GM23338 (cell line): ENCODE data around the gene PPL. TPM values are rescaled to one million over a fixed set of nuclear protein-coding genes. Genes with fewer than 3 reads are reported as not detected.

Experiments
- ATAC-seq: fragments of 200-7000 bp; cut with Tn5 transposase; 3 replicates; pipeline ENCODE4 v1.9.1; 2020
- DNase-seq: peaks from one replicate; pipeline ENCODE4 v3.0.0-alpha.2; 2015; ENCODE audit warnings: low spot score
- H2AFZ ChIP-seq: fragments of 200-600 bp; sonication (generic); 2 replicates; pipeline ENCODE4 v1.8.0; 2016; ENCODE audit warnings: antibody characterized with exemption, mild to moderate bottlenecking, moderate library complexity
- H3F3A ChIP-seq: fragments of 200-600 bp; sonication (generic); replicated peaks from 2 replicates; pipeline ENCODE4 v1.8.0; 2017; ENCODE audit warnings: antibody characterized with exemption, mixed run types, low read depth
- H3K27ac ChIP-seq: fragments of 200-600 bp; sonication (generic); 2 replicates; pipeline ENCODE4 v1.6.1; 2016; ENCODE audit warnings: low read depth
- H3K27me3 ChIP-seq: fragments of 200-600 bp; sonication (generic); 2 replicates; pipeline ENCODE4 v1.8.0; 2016; ENCODE audit warnings: mild to moderate bottlenecking, mixed run types, moderate library complexity; ENCODE audit not compliant: insufficient read depth
- H3K36me3 ChIP-seq: fragments of 200-600 bp; sonication (generic); 2 replicates; pipeline ENCODE4 v1.8.0; 2016; ENCODE audit warnings: mild to moderate bottlenecking; ENCODE audit not compliant: insufficient read depth
- H3K4me1 ChIP-seq: fragments of 200-600 bp; sonication (generic); 2 replicates; pipeline ENCODE4 v1.8.0; 2016; ENCODE audit warnings: mild to moderate bottlenecking, moderate library complexity; ENCODE audit not compliant: insufficient read depth
- H3K4me2 ChIP-seq: fragments of 200-600 bp; sonication (generic); 2 replicates; pipeline ENCODE4 v1.7.1; 2017; ENCODE audit warnings: mixed run types
- H3K4me3 ChIP-seq: fragments of 200-600 bp; sonication (generic); 2 replicates; pipeline ENCODE4 v1.6.1; 2016; ENCODE audit warnings: mixed run types
- H3K79me2 ChIP-seq: fragments of 200-600 bp; sonication (generic); replicated peaks from 2 replicates; pipeline ENCODE4 v1.8.0; 2017; ENCODE audit warnings: mild to moderate bottlenecking; ENCODE audit not compliant: insufficient read depth
- H3K9me2 ChIP-seq: fragments of 200-600 bp; sonication (generic); 2 replicates; pipeline ENCODE4 v1.8.0; 2017; ENCODE audit not compliant: insufficient read depth
- H4K20me1 ChIP-seq: fragments of 200-600 bp; sonication (generic); replicated peaks from 2 replicates; pipeline ENCODE4 v1.8.0; 2017; ENCODE audit warnings: mild to moderate bottlenecking; ENCODE audit not compliant: insufficient read depth
- H3K27ac Mint-ChIP-seq: 2 replicates; pipeline ENCODE4 v1.8.0; 2020; ENCODE audit warnings: inconsistent platforms, mild to moderate bottlenecking, moderate library complexity, mixed read lengths
- H3K27me3 Mint-ChIP-seq: 3 replicates; pipeline ENCODE4 v1.8.0; 2022; ENCODE audit warnings: low read depth, mild to moderate bottlenecking, moderate library complexity, mixed read lengths, inconsistent platforms; ENCODE audit not compliant: insufficient read depth, poor library complexity
- H3K36me3 Mint-ChIP-seq: 3 replicates; pipeline ENCODE4 v1.8.0; 2021; ENCODE audit warnings: low read depth, mild to moderate bottlenecking, inconsistent platforms, moderate library complexity, mixed read lengths
- H3K4me1 Mint-ChIP-seq: 3 replicates; pipeline ENCODE4 v1.8.0; 2020; ENCODE audit warnings: mild to moderate bottlenecking, inconsistent platforms, mixed read lengths
- H3K4me3 Mint-ChIP-seq: 3 replicates; pipeline ENCODE4 v1.8.0; 2021; ENCODE audit warnings: moderate library complexity, mild to moderate bottlenecking, inconsistent platforms, mixed read lengths
- H3K9me3 Mint-ChIP-seq: 3 replicates; pipeline ENCODE4 v1.8.0; 2020; ENCODE audit warnings: moderate library complexity, mild to moderate bottlenecking, inconsistent platforms, mixed read lengths
- CREB1 ChIP-seq: fragments of 250-450 bp; sonication (Bioruptor Pico); IDR thresholded peaks from 2 replicates; pipeline ENCODE4 v1.5.0; 2020; ENCODE audit warnings: low read depth, mild to moderate bottlenecking, moderate library complexity
- CTCF ChIP-seq, 2 experiments: fragments of 200-600 bp in 1 of 2; sonication (generic) in 1 of 2; conservative IDR thresholded peaks; 2 replicates each; pipeline versions ENCODE4 v1.5.1 to v1.6.1; 2016 to 2017; ENCODE audit warnings: antibody characterized with exemption in 2 of 2, low read depth in 2 of 2, mild to moderate bottlenecking in 2 of 2, moderate library complexity in 1 of 2
- ETS1 ChIP-seq: IDR thresholded peaks from 2 replicates; pipeline ENCODE4 v1.6.1; 2016; ENCODE audit warnings: antibody characterized with exemption
- EZH2 ChIP-seq: fragments of 200-600 bp; sonication (generic); IDR thresholded peaks from one replicate; pipeline ENCODE4 v1.8.0; 2017; ENCODE audit warnings: antibody characterized with exemption, mild to moderate bottlenecking, low read depth; ENCODE audit not compliant: unreplicated experiment
- EZH2phosphoT487 ChIP-seq: fragments of 200-600 bp; sonication (generic); IDR thresholded peaks from one replicate; pipeline ENCODE4 v1.8.1; 2018; ENCODE audit warnings: antibody characterized with exemption; ENCODE audit not compliant: unreplicated experiment
- JUNB ChIP-seq: IDR thresholded peaks from one replicate; pipeline ENCODE4 v1.6.1; 2016; ENCODE audit warnings: antibody characterized with exemption; ENCODE audit not compliant: unreplicated experiment
- NANOG ChIP-seq: IDR thresholded peaks from 2 replicates; pipeline ENCODE4 v1.6.1; 2016; ENCODE audit warnings: antibody characterized with exemption, borderline replicate concordance
- POLR2AphosphoS5 ChIP-seq: IDR thresholded peaks from 2 replicates; pipeline ENCODE4 v1.6.1; 2016; ENCODE audit warnings: antibody characterized with exemption, low read depth
- STAT1 ChIP-seq: IDR thresholded peaks from one replicate; pipeline ENCODE4 v1.6.1; 2016; ENCODE audit warnings: antibody characterized with exemption; ENCODE audit not compliant: unreplicated experiment
- ZNF114 ChIP-seq: fragments of 250-450 bp; sonication (Bioruptor Pico); IDR thresholded peaks from 2 replicates; pipeline ENCODE4 v1.5.0; 2020; ENCODE audit warnings: mild to moderate bottlenecking, moderate library complexity
- ZNF331 ChIP-seq: fragments of 250-450 bp; sonication (Bioruptor Pico); IDR thresholded peaks from 2 replicates; pipeline ENCODE4 v1.5.0; 2020; ENCODE audit warnings: low read depth, mild to moderate bottlenecking, moderate library complexity
- ZNF462 ChIP-seq: fragments of 250-450 bp; sonication (Bioruptor Pico); IDR thresholded peaks from 2 replicates; pipeline ENCODE4 v1.5.0; 2020; ENCODE audit warnings: mild to moderate bottlenecking, moderate library complexity
- polyA plus RNA-seq: library from polyadenylated mRNA; unstranded; fragments of >200 nt; fragmentation: Nextera tagmentation; extraction: Ambion mirVana; gene quantifications from 2 replicates; pipeline ENCODE4 v1.2.1, GENCODE V29; 2016
- total RNA-seq: library from RNA; depleted of rRNA; stranded (reverse); fragments of >200 nt; shearing (Covaris generic); gene quantifications from 2 replicates; pipeline ENCODE4 v1.2.3, GENCODE V29; 2014
- TF ChIP-seq, protein P1 (sequence below): IDR thresholded peaks from one replicate; pipeline ENCODE4 v1.6.1; 2018; ENCODE audit warnings: antibody characterized with exemption; ENCODE audit not compliant: unreplicated experiment

PPL gene
- total and polyA plus RNA-seq, 2 experiments from 2014 or later = 10.6 to 31.7 TPM

GRCh38 chr16:4900750-4901149 lies 36.2 kb downstream of the PPL start:
- H2AFZ ChIP-seq = no peak overlapping the region
- H3K4me3 Mint-ChIP-seq = no peak overlapping the region
- no peaks in the 10 kb centered on the region for H3F3A ChIP-seq
- H3K27me3 ChIP-seq = no peaks in the 10 kb centered on the region
- H3K4me2 ChIP-seq = no peak overlapping the region
- H3K4me1 Mint-ChIP-seq = peaks cover 3% of the 10 kb centered on the region; the same call in 1 of the 3 replicates
- ATAC-seq = no peak
- no peaks in the 10 kb centered on the region for H4K20me1 ChIP-seq
- TF ChIP-seq EZH2phosphoT487 (no peak), ETS1 (no peak), CTCF (conservative IDR thresholded peaks at IDR 0.05; ENCODE audit: low read depth in 2 of 2) (no peak), ZNF462 (no peak), STAT1 (no peak), NANOG (no peak), EZH2 (no peak), ZNF331 (CRISPR knock-in tag) (no peak), JUNB (no peak), POLR2AphosphoS5 (no peak), ZNF114 (no peak), CREB1 (CRISPR knock-in tag) (no peak)
- TF ChIP-seq, protein P1, sequence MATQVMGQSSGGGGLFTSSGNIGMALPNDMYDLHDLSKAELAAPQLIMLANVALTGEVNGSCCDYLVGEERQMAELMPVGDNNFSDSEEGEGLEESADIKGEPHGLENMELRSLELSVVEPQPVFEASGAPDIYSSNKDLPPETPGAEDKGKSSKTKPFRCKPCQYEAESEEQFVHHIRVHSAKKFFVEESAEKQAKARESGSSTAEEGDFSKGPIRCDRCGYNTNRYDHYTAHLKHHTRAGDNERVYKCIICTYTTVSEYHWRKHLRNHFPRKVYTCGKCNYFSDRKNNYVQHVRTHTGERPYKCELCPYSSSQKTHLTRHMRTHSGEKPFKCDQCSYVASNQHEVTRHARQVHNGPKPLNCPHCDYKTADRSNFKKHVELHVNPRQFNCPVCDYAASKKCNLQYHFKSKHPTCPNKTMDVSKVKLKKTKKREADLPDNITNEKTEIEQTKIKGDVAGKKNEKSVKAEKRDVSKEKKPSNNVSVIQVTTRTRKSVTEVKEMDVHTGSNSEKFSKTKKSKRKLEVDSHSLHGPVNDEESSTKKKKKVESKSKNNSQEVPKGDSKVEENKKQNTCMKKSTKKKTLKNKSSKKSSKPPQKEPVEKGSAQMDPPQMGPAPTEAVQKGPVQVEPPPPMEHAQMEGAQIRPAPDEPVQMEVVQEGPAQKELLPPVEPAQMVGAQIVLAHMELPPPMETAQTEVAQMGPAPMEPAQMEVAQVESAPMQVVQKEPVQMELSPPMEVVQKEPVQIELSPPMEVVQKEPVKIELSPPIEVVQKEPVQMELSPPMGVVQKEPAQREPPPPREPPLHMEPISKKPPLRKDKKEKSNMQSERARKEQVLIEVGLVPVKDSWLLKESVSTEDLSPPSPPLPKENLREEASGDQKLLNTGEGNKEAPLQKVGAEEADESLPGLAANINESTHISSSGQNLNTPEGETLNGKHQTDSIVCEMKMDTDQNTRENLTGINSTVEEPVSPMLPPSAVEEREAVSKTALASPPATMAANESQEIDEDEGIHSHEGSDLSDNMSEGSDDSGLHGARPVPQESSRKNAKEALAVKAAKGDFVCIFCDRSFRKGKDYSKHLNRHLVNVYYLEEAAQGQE = no peak
- no peak for DNase-seq
- no peak overlapping the region for H3K4me3 ChIP-seq
- H3K27ac Mint-ChIP-seq = no peak overlapping the region
- H3K27me3 Mint-ChIP-seq = peaks cover 5% of the 10 kb centered on the region
- peaks cover 35% of the 10 kb centered on the region for H3K36me3 Mint-ChIP-seq
- H3K9me2 ChIP-seq = no peaks in the 10 kb centered on the region
- H3K4me1 ChIP-seq = no peaks in the 10 kb centered on the region
- H3K9me3 Mint-ChIP-seq = peaks cover 5% of the 10 kb centered on the region; the same call in 1 of the 3 replicates
- H3K36me3 ChIP-seq = no peaks in the 10 kb centered on the region
- no peaks in the 10 kb centered on the region for H3K79me2 ChIP-seq
- no peak overlapping the region for H3K27ac ChIP-seq
